CD4-positive, alpha-beta T cell treated with Interleukin-2 at 100 ng/mL for 4 hours (primary cell): ENCODE results near the gene EP400.
"Not testable (repeated sequence)": the region's sequence is repeated elsewhere in the genome, so short reads cannot be mapped to it uniquely, and the experiment has no call there.

Source experiments
- DNase-seq: peaks from one replicate; pipeline ENCODE4 v3.0.0-alpha.2; 2020; ENCODE audit warnings: low spot score

The EP400 gene

DNA sequence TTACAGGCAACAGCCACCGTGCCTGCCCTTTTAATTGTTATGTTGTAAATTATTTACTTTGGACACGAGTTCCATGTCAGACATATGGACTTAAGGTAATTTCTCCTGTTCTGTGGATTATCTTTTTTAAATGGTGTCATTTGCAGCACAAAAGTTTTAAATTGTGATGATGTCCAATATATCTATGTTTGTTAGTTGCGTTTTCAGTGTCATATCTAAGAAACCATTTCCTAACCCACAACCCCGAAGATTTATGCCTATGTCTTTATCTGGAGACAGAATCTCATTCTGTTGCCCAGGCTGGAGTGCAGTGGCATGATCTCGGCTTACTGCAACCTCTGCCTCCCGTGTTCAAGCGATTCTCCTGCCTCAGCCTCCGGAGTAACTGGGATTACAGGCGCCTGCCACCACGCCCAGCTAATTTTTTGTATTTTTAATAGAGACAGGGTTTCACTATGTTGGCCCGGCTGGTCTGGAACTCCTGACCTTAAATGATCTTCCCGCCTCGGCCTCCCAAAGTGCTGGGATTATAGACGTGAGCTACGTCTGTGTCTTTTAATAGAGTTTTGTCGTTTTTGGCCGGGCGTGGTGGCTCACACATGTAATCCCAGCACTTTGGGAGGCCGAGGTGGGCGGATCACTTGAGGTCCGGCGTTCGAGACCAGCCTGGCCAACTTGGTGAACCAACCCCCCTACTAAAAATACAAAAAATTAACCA lies 870 bp upstream of the EP400 start:
- not testable (repeated sequence) for DNase-seq

DNA sequence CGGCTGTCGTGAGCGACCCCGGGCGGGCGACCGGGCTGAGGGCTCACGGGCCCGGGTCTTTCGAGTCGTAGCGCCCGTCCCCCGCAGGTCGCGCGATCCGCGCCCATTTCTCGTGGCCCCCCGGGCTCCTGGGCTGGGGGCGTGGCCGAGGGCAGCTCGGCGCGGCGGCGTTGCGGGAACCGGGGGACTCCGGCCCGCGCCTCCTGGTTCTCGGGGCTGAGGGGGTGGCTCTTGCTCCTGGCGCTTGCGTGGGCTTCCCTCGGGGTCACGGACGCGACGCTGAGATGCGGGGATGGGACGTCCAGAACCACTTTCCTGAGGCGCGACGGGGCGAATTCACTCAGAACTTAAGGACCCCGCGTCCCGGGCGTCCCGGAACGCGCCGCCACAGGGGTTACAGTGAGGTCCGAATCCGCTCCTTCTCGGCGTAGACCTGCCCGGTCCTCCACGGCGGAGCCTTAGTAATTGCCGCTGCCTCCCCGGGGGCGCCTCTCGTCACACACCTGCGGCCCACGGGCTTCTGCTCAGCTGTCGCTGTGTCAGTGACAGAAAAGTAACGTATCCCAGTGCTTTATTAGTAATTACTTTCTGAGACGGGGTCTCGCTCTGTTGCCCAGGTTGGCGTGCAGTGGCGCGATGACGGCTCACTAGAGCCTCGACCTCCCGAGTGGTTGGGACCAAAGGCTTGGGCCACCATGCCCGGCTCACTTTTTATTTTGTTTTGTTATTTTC lies 606 bp downstream of the EP400 start:
- peak; percentile 13 for DNase-seq

DNA sequence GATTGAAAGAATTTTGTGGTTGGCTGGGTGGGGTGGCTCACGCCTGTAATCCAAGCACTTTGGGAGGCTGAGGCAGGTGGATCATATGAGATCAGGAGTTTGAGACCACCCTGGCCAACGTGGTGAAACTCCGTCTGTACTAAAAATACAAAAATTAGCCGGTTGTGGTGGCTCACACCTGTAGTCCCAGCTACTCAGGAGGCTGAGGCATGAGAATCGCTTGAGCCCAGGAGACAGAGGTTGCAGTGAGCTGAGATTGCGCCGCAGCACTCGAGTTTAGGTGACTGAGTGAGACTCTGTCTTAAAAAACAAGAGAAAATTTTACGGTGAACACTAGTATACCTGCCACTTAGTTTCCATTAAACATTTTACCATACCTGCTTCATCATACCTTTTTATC lies 4.1 kb downstream of the EP400 start:
- DNase-seq = not testable (repeated sequence)

DNA sequence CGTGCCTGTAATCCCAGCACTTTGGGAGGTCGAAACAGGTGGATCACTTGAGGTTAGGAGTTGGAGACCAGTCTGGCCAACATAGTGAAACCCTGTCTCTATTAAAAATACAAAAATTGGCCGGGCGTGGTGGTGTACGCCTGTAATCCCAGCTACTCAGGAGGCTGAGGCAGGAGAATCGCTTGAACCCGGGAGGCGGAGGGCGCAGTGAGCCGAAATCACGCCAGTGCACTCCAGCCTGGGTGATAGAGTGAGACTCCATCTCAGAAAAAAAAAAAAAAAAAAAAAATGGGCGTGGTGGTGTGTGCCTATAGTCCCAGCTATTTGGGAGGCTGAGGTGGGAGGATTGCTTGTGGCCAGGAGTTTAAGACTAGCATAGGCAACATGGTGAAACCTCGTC lies 4.7 kb downstream of the EP400 start:
- DNase-seq = not testable (repeated sequence)

DNA sequence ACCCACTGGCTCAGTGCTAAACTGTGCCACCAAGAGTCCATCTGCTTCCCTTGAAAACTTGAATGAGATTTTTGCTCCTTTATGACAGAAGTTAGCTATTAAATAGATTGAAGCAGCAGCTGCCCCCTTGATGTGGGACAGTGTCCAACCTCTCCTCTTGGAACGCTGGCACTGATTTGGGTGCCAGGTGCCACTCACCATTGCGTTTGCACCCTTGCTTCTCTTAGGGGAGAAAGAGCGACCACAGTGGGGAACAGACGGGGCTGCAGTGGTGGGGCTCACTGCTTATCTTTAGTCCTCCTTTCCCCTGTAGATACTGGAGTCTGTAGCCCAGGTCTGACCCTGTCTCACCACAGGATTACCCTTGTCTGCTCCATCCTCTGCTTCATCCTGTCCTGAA lies 9.4 kb downstream of the EP400 start:
- no peak for DNase-seq

DNA sequence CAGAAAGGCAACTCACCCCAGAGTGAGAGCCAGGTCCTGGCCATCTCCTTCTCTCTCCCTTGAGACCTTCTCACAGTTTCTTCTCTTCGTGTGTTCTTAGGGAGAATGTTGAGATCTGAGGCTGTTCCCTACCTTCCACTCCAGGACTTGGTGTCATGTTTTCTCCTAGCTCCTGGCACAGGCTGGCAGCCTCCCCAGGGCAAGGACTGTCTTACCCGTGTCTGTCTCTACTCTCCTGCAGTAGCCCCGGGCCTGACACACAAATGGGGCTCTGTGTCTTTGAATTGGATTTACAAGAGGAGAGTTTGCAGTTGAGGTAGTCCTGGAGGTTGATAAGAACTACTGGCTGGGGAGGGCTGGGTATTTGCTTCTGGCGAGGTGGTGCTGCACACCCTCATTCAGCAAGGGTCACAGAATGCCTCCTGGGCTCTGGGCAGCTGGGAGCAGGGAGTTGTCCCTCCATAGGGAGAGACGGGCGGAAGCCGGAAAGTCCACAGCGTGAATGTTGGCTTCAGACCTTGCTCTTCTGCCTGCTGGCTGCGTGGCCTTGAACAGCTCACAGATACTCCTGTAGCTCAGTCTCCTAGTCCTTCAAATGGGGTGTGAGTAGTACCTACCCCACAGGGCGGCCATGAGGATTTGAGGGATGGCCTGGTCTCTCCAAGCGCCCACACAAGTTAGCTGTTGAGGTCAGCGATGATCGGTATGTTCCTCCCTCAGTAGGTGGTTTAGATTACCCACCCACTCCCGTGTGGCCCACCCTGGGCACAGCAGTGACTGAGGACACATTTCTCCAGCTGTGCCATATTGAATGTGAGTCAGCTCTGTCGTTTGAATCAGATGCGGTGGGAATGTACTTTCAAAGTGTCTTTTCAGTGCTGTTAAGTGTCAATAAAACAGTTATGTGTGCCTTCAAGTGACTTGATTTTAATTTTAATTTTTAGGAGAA lies 10.2 kb downstream of the EP400 start:
- DNase-seq = no peak

DNA sequence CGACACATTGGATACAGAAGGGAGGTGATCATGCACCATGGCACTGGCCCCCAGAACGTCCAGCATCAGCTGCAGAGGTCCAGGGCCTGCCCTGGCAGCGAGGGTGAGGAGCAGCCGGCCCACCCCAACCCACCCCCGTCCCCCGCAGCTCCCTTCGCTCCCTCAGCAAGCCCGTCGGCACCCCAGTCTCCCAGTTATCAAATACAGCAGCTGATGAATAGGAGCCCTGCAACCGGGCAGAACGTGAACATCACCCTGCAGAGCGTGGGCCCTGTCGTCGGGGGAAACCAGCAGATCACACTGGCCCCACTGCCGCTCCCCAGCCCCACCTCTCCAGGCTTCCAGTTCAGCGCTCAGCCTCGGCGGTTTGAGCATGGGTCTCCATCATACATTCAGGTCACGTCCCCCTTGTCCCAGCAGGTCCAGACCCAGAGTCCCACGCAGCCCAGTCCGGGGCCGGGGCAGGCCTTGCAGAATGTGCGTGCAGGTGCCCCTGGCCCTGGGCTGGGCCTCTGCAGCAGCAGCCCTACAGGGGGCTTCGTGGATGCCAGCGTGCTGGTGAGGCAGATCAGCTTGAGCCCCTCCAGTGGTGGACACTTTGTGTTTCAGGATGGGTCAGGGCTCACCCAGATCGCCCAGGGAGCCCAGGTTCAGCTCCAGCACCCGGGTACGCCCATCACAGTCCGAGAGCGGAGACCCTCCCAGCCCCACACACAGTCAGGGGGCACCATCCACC lies 11.0 kb downstream of the EP400 start:
- not testable (repeated sequence) for DNase-seq

DNA sequence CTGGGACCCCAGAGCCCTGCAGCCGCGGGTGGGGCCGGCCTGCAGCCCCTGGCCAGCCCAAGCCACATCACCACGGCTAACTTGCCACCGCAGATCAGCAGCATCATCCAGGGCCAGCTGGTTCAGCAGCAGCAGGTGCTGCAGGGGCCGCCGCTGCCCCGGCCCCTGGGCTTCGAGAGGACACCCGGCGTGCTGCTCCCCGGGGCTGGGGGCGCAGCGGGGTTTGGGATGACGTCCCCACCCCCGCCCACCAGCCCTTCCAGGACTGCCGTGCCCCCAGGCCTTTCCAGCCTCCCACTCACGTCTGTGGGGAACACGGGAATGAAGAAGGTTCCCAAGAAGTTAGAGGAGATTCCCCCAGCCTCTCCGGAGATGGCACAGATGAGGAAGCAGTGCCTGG lies 11.6 kb downstream of the EP400 start:
- not testable (repeated sequence) for DNase-seq

DNA sequence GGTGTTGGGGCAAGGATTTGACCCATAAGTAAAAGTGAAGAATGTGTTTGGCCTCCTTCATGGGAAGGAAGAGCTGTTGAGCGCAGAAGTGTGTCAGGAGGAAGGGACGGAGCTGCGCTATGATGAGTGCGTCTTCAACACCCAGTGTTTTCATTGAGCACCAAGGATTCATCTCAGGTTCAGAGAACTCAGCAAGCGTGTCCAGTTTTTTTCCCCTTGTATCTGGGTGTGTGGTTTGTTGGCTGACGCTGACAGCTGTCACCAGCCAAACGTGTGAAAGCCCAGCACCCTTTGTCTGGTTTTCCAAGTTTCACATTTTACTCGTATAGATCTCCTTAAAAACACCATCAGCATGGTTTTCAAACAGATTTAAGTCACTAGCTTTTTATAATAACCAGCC lies 12.3 kb downstream of the EP400 start:
- DNase-seq = no peak

DNA sequence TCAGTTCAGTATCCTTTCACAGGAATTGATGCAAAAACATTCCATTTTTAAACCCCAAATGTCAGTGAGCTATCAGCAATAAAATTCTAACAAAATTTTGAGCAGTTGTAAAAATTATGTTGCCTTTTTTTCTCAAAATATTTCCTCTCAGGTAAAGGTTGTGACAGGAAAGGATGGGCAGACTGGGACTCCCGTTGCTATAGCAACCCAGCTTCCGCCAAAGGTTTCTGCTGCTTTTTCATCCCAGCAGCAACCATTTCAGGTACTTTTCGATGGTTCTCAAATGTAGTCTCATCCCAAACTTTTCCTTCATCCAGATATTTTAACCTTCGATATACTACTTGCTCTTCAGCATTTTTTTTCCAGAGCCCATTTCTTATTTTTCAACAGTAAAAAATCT lies 13.6 kb downstream of the EP400 start:
- DNase-seq = peak; percentile 43

DNA sequence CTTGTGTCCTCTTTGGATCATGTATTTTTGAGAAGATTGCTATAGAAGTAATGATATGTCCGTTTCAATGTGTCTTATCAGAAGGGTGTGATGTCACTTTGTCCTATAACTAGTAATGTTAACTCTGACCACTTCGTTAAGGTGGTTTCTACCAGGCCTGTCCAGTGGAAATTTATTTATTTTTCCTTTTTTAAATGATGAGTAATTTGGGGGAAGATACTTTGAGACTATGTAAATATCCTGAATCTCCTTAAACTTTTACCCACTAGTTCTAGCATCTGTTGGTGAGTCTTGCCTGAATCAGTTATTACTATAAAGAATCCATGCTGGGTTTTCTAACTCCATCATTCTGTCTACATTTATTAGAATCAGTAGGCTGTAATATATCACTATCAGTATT lies 15.3 kb downstream of the EP400 start:
- DNase-seq = no peak

DNA sequence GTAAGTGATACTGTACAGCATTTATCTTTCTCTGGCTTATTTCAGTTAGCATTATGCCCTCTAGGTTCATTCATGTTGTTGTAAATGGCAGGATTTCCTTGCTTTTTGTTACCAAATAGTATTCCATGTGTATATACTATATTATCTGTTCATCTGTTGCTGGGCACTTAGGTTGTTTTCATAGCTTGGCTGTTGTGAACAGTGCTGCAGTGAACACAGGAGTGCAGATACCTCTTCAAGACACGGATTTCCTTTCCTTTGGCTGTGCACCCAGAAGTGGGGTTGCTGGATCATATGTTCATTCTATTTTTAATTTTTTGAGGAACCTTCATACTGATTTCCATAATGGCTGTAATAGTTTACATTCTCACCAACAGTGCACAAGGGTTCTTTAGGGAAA lies 21.5 kb downstream of the EP400 start:
- no peak for DNase-seq

DNA sequence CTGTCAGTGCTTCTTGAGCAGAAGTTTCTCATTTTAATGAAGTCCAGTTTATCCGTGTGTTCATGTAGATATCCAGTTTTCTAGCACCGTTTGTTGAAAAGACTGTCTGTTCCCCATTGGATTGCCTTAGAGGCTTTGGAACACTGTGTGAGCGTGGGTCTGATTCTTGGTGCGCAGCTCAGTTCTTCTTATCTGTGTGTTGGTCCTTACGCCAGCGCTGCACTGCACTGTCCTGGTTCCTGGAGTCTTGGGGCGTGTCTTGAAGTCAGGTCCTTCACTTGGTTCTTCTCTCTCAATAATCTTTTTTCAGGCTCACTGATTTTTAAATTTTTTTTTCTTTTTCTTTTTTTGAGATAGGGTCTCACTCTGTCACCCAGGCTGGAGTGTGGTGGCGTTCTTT lies 25.5 kb downstream of the EP400 start:
- DNase-seq = no peak

DNA sequence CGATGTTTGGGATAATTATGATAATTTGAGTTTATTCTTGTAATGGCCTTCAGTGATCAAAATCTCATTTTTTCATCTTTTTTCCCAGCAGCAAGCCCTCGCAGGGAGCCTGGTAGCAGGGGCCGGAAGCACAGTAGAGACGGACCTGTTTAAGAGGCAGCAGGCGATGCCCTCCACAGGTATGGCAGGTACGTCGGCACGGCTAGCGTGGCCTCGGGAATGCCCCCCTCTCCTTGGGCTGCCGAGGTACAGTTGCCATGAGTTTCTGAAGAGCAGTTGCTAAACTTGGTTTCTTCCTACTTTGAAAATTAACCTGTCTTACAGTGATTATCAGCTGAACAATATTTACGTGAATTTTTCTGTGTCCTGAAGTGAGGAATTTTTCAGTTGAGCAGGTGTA lies 29.9 kb downstream of the EP400 start:
- no peak for DNase-seq

DNA sequence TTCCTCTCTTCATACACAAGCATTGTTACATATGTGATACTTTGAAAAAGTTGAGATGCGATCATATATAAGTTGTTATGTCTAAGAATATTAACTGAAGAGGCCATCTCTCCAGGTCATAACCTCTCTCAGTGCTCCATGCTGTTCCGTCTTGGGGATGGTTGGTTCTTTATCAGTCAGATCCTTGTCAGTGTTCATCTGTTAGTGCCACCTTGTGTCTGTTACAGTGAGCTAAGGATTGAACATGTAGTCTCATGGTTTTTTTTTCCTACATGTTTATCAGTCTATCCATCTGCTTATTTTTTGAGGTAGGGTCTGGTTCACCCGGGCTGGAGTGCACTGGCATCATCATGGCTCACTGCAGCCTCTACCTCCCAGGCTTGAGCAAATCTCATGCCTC lies 30.5 kb downstream of the EP400 start:
- DNase-seq = no peak

DNA sequence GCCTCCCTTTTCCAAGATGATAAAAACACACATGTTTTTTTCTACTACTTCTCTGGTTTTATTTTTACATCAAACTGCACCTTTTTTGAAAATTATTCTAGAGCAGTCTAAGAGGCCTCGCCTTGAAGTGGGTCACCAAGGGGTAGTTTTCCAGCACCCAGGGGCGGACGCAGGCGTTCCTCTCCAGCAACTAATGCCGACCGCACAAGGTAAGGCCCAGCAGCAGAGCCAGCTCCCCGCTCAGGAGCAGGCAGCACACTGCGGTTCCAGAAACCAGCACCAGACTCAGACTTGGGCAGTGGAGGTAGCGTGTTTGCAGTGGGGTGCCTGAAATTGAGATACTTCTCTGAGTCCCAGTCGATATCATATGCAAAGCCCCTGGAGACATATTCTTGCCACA lies 31.6 kb downstream of the EP400 start:
- no peak for DNase-seq

DNA sequence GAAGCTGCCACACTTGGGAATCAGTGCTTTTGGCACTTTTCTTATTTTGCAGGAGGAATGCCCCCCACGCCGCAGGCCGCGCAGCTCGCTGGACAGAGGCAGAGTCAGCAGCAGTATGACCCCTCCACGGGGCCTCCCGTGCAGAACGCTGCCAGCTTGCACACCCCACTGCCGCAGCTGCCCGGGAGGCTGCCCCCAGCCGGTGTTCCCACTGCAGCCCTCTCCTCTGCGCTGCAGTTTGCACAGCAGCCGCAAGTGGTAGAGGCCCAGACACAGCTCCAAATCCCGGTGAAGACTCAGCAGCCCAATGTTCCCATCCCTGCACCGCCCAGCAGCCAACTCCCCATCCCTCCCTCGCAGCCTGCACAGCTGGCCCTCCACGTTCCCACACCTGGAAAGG lies 32.3 kb downstream of the EP400 start:
- no peak for DNase-seq

DNA sequence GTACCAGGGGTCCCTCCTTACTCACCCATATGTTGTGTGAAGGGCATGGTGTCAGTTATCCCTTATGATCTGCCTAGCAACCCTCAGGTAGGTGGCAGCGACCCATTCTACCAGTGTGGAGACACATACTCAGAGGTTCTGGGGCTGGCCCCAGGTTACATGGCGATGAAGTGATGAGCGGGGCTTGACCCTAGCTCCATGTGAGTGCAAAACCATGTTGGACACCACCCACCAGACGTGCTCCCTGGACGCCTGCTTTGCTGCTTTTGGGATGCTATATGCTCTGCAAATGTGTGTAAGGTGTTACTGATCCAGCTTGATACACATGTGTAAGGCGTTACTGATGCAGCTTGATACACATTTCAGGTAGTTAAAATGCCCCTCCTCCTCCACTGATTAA lies 33.3 kb downstream of the EP400 start:
- DNase-seq = no peak

DNA sequence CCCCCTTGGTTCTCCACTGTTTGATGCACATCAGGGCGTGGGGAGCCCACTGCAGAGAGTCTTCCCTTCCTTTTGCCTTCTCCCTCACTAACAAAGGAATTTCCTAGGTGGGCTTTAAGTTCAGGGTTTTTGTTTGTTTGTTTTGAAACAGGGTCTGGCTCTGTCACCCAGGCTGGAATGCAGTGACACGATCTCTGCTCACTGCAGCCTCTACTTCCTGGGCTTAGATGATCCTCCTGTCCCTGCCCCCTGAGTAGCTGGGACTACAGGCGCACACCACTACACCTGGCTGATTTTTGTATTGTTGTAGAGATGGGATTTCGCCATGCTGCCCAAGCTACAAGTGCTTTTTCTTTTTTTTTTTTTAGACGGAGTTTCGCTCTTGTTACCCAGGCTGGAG lies 33.8 kb downstream of the EP400 start:
- no peak for DNase-seq

DNA sequence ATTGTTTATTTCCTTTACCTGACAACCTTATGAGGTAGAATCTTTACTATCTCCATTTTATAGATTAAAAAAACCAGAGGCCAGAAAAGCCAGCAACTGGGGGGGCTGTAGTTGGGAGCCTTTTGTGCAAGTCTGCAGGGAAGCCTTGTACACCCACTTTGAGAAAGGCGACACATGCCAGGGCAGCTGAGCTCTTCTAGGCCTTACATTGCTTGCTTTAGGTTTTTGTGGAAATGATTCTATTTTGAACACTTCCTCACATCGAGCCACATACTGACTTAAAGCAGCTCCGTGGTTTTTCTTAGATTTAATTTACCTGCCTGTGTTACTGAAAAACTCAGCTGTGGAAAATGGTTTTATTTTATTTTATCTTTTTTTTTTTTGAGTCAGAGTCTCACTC lies 34.6 kb downstream of the EP400 start:
- no peak for DNase-seq

DNA sequence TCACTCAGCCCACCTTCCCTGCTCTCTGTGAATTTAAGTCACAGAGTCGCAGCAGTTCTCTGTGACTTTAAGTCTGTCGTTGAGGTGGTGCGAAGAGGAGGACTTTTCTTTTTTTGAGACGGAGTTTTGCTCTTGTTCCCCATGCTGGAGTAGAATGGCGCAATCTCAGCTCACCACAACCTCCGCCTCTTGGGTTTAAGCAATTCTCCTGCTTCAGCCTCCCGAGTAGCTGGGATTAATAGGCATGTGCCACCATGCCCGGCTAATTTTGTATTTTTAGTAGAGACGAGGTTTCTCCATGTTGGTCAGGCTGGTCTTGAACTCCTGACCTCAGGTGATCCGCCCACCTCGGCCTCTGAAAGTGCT lies 35.8 kb downstream of the EP400 start:
- not testable (repeated sequence) for DNase-seq

DNA sequence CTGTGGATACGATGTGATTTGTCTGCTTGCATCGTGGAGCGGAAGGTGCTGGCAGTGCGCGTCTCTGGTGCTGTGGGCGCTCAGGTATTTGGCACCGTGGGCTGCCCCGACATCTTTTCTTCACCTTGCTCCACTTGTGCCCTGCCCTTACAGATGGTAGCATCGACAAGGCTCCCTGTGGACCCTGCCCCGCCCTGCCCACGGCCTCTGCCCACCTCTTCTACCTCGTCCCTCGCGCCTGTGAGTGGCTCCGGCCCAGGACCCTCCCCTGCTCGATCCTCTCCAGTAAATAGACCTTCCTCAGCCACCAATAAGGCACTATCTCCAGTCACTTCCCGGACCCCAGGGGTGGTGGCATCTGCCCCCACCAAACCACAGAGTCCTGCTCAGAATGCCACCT lies 36.6 kb downstream of the EP400 start:
- DNase-seq = no peak
